Measurements from ENCODE around the gene FBXO41.

Gene FBXO41

DNA sequence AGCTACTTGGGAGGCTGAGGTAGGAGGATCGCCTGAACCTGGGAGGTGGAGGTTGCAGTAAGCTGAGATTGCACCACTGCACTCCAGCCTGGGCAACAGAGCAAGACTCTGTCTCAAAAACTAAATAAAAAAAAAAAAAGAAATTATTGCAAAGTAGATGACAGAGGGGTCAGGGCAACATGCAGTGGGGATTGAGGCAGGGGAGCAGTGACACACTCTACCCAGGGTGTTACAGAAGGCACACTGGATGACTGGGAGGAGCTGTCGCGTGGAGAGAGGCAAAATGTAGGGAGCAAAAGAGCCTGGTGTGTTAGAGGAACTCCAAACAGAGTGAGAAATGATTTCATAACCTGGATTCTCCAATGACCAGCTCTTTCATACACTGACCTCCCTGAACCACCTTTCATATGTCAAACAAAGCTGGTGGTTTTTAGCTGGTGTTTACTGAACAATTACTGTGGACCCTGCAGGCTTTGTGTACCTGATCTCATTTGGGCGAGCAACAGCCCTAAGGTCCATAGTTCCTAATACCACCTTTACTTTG is 22.1 kb downstream of the FBXO41 start:
- no peak for DNase-seq (ENCODE audit: low read depth in 2 of 2)

DNA sequence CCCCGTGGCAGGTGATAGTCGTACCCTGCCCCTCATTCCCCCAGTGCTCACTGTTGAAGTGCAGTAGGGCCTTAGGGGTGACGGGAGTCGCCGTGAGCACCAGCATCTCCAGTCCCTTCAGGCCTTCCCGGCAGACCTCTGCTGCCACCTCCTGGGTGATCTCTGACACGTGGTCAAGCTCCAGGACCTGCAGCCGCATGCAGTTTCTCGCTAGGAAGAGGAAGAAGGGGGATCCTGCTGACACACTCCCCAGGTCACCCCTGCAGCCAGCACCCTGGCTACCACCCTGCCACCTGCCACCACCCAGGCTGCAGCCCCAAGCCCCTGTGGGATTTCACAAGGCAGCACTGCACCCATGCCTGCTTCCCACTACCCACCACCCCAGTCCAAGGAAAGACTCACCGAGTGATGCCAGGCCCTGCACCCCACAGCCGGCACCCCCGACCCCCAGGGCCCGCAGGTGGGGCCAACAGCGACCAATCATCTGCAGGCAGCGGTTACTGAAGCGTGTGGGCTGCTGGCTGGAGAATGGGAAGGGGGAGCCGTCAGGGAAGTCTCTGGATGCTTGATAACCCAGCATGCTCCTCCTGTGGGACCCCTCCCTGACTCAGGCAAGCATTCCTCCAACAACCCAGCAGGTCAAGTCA is 23.8 kb downstream of the FBXO41 start:
- TF ChIP-seq, protein P1, sequence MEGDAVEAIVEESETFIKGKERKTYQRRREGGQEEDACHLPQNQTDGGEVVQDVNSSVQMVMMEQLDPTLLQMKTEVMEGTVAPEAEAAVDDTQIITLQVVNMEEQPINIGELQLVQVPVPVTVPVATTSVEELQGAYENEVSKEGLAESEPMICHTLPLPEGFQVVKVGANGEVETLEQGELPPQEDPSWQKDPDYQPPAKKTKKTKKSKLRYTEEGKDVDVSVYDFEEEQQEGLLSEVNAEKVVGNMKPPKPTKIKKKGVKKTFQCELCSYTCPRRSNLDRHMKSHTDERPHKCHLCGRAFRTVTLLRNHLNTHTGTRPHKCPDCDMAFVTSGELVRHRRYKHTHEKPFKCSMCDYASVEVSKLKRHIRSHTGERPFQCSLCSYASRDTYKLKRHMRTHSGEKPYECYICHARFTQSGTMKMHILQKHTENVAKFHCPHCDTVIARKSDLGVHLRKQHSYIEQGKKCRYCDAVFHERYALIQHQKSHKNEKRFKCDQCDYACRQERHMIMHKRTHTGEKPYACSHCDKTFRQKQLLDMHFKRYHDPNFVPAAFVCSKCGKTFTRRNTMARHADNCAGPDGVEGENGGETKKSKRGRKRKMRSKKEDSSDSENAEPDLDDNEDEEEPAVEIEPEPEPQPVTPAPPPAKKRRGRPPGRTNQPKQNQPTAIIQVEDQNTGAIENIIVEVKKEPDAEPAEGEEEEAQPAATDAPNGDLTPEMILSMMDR (IDR thresholded peaks at IDR 0.05; ENCODE audit: low read depth, low read length): peak; percentile 72
- peak; percentile 70 to 73 for DNase-seq (ENCODE audit: low read depth in 2 of 2)

More for the DNA sequence above, 22.1 kb downstream of the FBXO41 start:
- TF ChIP-seq, protein P1 (IDR thresholded peaks at IDR 0.05; ENCODE audit: low read depth, low read length): no peak
- H3K4me3 ChIP-seq (replicated peaks in 1 of 2; ENCODE audit: low read depth in 2 of 2, low read length in 2 of 2): no peak overlapping the region

DNA sequence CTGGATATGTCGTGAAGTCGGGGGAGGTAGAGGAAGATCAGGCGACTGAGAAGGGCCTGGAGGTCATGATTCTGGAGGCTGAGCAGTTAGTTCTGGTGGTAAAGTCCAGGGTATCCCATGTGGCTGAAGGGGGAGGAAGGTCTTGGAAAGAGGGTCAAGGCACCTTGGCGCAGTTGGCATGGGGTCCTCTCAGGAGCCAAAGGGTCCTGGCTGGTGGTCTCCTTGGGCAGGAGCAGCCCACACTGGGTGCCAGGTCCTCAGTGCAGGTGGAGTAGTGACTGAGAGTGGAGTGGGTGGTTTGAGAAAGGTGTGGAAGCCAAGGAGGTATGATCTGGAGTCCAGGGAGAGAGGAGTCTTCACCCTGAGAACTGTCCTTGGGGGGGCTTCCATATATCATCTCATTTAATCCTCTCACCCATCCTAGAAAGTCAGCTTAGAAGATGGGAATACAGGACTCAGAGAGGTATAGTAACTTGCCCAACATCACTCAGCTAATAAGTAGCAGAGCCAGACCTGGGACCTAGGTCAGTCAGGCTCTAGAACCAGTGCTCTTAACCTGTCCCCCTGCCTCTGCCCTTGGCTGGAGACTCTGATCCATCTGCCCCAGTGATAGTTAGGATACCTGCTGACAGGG is 24.5 kb downstream of the FBXO41 start:
- no peak for DNase-seq (ENCODE audit: low read depth in 2 of 2)
- TF ChIP-seq, protein P1 (IDR thresholded peaks at IDR 0.05; ENCODE audit: low read depth, low read length): no peak
- no peak overlapping the region for H3K4me3 ChIP-seq (replicated peaks in 1 of 2; ENCODE audit: low read depth in 2 of 2, low read length in 2 of 2)

More for the DNA sequence above, 23.8 kb downstream of the FBXO41 start:
- no peak overlapping the region for H3K4me3 ChIP-seq (replicated peaks in 1 of 2; ENCODE audit: low read depth in 2 of 2, low read length in 2 of 2)

DNA sequence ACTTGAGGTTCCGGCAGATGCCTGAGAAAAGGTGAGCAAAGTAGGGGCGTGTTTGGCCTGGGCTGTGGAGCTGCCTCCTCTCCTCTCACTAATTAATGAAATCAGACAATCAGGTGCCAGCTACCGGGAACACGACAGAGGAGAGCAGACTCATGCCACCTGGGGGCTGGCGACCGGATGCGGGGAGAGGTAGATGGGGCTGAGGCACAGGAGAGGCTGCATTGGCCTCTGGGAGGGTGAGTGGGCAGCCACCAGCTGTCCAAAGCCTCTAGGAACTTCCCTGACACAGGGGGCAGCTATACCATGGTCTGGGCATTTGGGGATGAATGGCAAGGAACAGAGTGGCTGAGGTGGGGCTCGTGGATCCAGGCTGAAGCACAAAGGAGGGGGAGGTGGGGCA is 25.0 kb downstream of the FBXO41 start:
- TF ChIP-seq, protein P1 (IDR thresholded peaks at IDR 0.05; ENCODE audit: low read depth, low read length): no peak
- no peak overlapping the region for H3K4me3 ChIP-seq (replicated peaks in 1 of 2; ENCODE audit: low read depth in 2 of 2, low read length in 2 of 2)
- no peak for DNase-seq (ENCODE audit: low read depth in 2 of 2)

DNA sequence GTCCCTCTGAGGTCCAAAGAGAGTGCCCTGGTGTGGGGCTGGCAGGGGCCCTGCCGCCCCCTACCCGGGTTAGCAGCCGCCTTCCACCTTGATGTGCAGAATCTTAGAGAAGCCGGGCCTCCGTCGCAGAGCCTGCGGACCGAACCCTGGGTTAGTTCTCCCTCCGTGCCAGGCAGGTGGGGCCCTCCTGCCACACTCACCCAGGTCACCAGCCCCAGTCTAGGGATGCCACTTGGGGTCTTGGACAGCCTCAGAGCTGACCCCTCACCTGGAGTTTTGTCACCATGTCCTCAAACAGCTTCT is 25.4 kb downstream of the FBXO41 start:
- TF ChIP-seq, protein P1 (IDR thresholded peaks at IDR 0.05; ENCODE audit: low read depth, low read length): no peak
- no peak for DNase-seq (ENCODE audit: low read depth in 2 of 2)
- no peak overlapping the region for H3K4me3 ChIP-seq (replicated peaks in 1 of 2; ENCODE audit: low read depth in 2 of 2, low read length in 2 of 2)

DNA sequence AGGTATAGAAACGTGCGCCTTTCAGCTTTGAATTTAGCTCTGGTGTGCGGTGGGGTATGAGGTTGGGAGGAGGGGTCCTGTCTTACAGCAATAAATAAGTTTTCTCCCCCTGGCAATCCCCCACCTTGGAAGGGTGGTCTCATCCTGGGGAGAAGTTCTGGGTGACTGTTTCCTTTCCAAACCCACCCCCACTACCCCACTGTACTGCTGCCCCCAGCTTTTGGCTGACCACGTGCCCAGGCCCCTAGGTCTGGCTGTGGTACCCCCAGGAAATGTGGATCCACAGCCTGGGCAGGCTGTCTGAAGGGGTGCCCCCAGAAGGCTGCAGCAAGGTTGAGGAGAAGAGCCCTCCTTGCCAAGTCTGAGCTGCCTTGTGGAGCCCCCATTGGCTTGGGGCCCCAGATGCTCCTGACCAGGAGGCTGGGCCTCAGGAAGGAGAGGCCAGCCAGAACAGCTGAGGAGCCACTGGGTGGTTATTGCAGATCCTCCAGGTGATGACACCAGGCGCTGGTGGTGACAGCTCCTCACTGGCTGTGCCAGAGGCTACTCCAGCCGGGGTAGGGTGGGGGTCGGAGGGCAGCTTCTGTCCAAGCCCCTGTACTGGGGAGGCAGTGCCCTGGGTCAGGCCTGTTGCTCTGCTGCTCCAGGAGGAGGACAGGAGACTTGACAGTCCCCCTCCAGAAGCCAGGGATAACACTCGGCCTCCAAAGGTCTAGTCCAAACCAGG is 25.9 kb downstream of the FBXO41 start:
- no peak overlapping the region for H3K4me3 ChIP-seq (replicated peaks in 1 of 2; ENCODE audit: low read depth in 2 of 2, low read length in 2 of 2)
- TF ChIP-seq, protein P1 (IDR thresholded peaks at IDR 0.05; ENCODE audit: low read depth, low read length): no peak
- DNase-seq (ENCODE audit: low read depth in 2 of 2): no peak
